Measurements from ENCODE around the gene BAHCC1.

- TF ChIP-seq CTCF (conservative IDR thresholded peaks at IDR 0.05 in 1 of 2, IDR thresholded peaks at IDR 0.05 in 1 of 2; ENCODE audit: low read depth in 1 of 2, low read length in 2 of 2) (no peak), EZH2 (IDR thresholded peaks at IDR 0.05; ENCODE audit: low read length, missing control alignments) (no peak)
These were observed 19.7 kb downstream of the BAHCC1 start for GRCh38 chr17:81414756-81415516.
